Activated T-cell treated with anti-CD3 and anti-CD28 coated beads, Interleukin-2, amount 50 U/mL, for 48 hours (primary cell): ENCODE results near the gene PPRC1.

ENCODE experiments used
- DNase-seq, 2 experiments: peaks; one replicate each; pipeline ENCODE4 v3.0.0-alpha.2; 2020

The PPRC1 gene

GRCh38 chr10:102191956-102192355 is 59.1 kb downstream of the PPRC1 start:
- no peak for DNase-seq

- no peak for DNase-seq
Observed at GRCh38 chr10:102195296-102195870, 62.5 kb downstream of the PPRC1 start.

- peak in 1 of 2 experiments; percentile 32 for DNase-seq
Observed at GRCh38 chr10:102196893-102197292, 64.1 kb downstream of the PPRC1 start.

- DNase-seq, result no peak
Observed at GRCh38 chr10:102198027-102198426, 65.2 kb downstream of the PPRC1 start.
